SH-SY5Y (cell line): ENCODE data around the gene POU2F2.

Source experiments
- GATA2 ChIP-seq: IDR thresholded peaks from 2 replicates; pipeline ENCODE4 v1.6.1; 2011; ENCODE audit warnings: mild to moderate bottlenecking, low read depth, low read length
- GATA3 ChIP-seq: IDR thresholded peaks from 2 replicates; pipeline ENCODE4 v1.6.1; 2011; ENCODE audit warnings: low read depth, mild to moderate bottlenecking, low read length, moderate library complexity

- no peak for TF ChIP-seq GATA3
- no peak for TF ChIP-seq GATA2
Observed at GRCh38 chr19:42071247-42071646, 61.0 kb downstream of the POU2F2 start.
